ENCODE results near the gene SPAG7. TPM values are rescaled to one million over a fixed set of nuclear protein-coding genes. Genes with fewer than 3 reads are reported as not detected.

The SPAG7 gene
- total and polyA plus RNA-seq, 2 of the 8 experiments (the other 6 are each of a cell fraction or from before 2014, with no cell fraction given) = 74.2 to 81.9 TPM

DNA sequence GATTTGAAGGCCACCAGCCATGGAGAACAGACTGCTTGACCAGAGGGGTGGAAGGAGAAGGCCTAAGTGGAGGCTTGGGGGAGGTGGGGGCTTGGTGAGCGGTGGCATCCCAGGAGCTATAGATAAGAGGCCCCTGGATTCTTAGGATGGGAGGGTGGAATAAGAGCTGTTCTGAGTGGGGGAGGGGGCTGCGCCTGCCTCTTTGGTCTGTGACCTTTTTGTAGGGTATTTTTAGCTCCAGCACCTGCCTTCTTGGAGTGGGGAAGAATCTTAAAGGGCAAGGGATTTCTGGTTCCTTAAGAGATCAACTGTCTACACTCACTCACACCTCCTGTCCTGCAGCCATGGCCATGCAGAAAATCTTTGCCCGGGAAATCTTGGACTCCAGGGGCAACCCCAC lies 16.1 kb downstream of the SPAG7 start (continued):
- no peak for TF ChIP-seq SP4 (IDR thresholded peaks at IDR 0.05; ENCODE audit: low read length)
- no peak for TF ChIP-seq KDM4A (IDR thresholded peaks at IDR 0.05; ENCODE audit: low read depth, low read length, severe bottlenecking)
- TF ChIP-seq RFX5 (IDR thresholded peaks at IDR 0.05; ENCODE audit: borderline replicate concordance, low read depth, low read length) = no peak
- no peak for TF ChIP-seq KDM5A (IDR thresholded peaks at IDR 0.05; ENCODE audit: low read length)
- TF ChIP-seq EGR1 (IDR thresholded peaks at IDR 0.05; ENCODE audit: borderline replicate concordance, low read depth, low read length) = no peak
- no peak for TF ChIP-seq TBP (IDR thresholded peaks at IDR 0.05; ENCODE audit: low read depth, low read length)
